ENCODE results near the gene STAT6.
A peak's percentile ranks its signal among the peaks of the same experiment; 100 is the strongest.

STAT6 gene, protein sequence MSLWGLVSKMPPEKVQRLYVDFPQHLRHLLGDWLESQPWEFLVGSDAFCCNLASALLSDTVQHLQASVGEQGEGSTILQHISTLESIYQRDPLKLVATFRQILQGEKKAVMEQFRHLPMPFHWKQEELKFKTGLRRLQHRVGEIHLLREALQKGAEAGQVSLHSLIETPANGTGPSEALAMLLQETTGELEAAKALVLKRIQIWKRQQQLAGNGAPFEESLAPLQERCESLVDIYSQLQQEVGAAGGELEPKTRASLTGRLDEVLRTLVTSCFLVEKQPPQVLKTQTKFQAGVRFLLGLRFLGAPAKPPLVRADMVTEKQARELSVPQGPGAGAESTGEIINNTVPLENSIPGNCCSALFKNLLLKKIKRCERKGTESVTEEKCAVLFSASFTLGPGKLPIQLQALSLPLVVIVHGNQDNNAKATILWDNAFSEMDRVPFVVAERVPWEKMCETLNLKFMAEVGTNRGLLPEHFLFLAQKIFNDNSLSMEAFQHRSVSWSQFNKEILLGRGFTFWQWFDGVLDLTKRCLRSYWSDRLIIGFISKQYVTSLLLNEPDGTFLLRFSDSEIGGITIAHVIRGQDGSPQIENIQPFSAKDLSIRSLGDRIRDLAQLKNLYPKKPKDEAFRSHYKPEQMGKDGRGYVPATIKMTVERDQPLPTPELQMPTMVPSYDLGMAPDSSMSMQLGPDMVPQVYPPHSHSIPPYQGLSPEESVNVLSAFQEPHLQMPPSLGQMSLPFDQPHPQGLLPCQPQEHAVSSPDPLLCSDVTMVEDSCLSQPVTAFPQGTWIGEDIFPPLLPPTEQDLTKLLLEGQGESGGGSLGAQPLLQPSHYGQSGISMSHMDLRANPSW

GRCh38 chr12:57111031-57111734 lies at the start of gene STAT6:
Gene STAT6, minus strand, starts transcription at chr12:57111362. Its CDS starts 3,084 bp downstream, at chr12:57108278.
- DNase-seq: peak; percentile 93

DNA sequence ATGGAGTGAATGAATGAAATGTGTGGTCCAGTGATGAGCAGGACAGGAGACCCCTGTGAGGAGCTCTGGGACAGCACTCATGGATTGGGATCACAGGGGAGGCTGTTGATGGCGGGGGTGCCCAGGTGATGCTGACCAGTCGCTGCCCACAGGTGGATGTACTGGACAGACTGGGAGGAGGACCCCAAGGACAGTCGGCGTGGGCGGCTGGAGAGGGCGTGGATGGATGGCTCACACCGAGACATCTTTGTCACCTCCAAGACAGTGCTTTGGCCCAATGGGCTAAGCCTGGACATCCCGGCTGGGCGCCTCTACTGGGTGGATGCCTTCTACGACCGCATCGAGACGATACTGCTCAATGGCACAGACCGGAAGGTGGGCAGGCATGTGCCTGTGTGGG lies 49.6 kb upstream of the STAT6 start:
- DNase-seq: no peak

- DNase-seq: no peak
These were observed 48.9 kb upstream of the STAT6 start for GRCh38 chr12:57160040-57160439.

DNA sequence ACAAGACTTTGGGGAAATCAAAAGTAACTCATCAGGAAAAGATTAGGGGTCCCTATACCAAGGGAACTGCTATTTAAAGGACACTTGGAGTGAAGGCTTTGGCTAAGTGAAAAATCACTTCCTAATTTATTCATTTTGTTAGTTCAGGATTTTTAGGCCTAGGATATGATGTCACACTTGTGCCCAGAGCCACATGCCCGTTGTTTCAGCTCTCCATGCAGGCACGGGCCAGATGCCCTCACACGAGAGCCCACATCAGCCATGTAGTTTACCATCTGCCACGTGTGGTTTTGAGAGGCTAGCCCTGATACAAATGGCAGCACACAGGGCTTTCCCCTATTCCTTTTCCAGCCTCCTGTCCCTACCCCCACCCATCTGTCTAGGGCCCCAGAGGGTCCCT lies 48.1 kb upstream of the STAT6 start:
- DNase-seq: peak; percentile 60

DNA sequence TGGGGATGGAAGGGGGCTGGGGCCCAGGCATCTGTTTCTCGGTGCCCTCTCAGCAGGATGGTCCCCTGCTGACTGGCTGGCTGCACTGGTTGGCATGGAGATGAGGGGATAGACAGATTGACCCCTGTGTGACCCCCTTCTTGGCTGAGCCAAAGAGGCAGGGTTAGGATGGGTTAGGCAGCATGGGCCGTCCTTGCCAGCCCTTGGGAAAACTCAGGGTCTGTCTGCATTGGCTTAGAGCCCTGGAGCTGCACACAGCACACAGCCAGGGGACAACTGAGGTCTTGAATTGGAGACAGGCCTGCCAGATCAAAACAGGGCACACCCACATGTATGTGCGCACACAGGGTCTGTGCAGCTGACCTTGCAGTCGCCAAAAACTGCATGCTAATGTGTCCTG lies 47.5 kb upstream of the STAT6 start:
- no peak for DNase-seq

- no peak for DNase-seq
These were observed 47.0 kb upstream of the STAT6 start for GRCh38 chr12:57158186-57158585.

DNA sequence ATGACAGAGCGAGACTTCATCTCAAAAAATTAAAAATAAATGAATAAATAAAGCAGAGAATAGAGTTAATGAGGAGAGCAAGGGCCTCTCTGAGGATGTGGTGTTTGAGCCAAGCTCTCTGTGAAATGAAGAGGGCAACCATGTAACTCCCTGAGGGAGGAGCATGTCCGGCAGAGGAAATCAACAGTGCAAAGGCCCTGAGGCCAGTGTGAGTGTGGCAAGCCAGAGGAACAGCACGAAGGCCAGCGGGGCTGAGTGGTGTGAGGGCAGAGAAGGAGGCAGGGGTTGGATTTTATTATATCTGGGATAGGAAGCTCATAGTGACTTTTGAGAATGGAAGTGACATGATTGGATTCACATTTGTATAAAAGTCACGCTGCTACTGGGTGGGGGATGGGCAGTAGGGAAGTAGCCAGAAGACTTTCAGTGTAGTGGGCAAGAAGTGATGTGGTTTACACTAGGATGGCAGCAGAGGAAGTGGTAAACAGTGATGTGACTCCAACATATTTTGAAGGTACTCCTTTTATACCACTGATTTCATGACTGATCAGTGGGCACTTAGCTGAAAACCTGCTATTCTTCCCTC lies 46.5 kb upstream of the STAT6 start:
- peak; percentile 80 for DNase-seq

- no peak for DNase-seq
These were observed 45.7 kb upstream of the STAT6 start for GRCh38 chr12:57156701-57157403.

DNA sequence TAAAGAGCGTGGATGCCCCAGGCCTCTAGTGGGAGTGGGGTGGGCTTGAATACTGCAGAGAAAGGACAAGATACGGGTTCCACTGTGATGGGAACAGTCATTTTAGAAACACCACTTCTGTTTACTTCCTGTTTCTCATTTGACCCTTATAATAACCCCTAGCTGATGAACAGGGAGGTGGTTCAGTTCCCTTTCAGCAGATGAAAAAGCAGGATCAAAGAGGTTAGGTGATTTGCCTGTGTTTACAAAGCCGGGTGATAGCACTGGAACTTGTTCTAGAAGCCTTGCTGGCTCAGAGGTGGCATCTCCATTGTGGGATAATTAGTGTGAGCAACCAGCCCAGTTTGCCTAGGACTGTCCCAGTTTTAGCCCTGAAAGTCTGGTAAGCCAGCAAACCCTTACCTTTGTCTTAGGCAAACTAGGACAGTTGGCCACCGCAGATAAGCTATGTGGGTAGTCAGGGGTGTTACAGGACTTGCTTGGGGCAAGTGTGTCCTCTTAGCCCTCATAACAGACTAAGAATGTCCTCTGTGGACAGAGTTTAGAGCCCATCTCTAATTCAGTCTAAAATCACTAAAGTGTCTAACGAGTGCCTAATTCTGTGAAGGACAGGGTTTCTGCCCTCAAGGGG lies 43.8 kb upstream of the STAT6 start:
- no peak for DNase-seq

DNA sequence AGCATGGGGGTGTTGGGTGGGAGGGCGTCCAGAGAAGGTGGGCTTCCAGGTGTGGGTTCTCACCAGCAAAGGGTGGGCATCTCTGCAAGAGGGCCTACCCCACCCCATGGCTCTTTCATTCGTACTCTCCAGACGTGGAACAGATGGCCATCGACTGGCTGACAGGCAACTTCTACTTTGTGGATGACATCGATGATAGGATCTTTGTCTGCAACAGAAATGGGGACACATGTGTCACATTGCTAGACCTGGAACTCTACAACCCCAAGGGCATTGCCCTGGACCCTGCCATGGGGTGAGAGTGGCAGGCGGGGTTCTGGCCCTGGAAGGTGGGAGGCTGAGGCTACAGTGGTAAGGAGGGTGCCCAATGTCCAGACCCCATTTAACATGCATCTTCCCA lies 42.9 kb upstream of the STAT6 start:
- DNase-seq: no peak

- DNase-seq: no peak
These were observed 42.3 kb upstream of the STAT6 start for GRCh38 chr12:57153415-57153997.

- DNase-seq: peak; percentile 78
These were observed 41.5 kb upstream of the STAT6 start for GRCh38 chr12:57152639-57153038.

- DNase-seq: no peak
These were observed 40.8 kb upstream of the STAT6 start for GRCh38 chr12:57151741-57152630.

DNA sequence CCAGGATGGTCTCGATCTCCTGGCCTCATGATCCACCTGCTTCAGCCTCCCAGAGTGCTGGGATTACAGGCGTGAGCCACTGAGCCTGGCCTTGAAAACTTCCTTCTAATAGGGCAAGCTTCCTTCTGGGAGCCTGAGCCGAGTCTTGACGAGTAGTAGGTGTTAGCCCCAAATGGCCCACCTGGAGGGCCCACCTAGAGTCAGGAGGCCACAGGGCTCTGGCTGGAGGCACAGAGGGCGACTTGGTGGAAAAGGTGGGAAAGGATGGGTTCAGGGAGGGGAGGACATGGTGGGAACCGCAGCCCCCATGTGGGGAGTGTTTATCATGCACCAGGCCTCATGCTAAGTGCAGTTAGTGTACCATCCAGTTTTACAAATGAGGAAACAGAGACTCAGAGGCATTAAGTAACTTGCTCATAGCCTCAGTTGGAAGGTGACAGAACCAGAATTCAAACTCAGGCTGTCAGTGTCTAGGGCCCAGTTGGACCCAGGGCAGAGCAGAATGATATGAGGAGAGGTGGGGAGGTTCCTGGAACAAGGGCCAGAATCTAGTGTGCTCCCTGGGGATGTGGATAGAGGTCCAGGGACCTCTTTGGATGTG lies 39.3 kb upstream of the STAT6 start:
- DNase-seq: no peak

DNA sequence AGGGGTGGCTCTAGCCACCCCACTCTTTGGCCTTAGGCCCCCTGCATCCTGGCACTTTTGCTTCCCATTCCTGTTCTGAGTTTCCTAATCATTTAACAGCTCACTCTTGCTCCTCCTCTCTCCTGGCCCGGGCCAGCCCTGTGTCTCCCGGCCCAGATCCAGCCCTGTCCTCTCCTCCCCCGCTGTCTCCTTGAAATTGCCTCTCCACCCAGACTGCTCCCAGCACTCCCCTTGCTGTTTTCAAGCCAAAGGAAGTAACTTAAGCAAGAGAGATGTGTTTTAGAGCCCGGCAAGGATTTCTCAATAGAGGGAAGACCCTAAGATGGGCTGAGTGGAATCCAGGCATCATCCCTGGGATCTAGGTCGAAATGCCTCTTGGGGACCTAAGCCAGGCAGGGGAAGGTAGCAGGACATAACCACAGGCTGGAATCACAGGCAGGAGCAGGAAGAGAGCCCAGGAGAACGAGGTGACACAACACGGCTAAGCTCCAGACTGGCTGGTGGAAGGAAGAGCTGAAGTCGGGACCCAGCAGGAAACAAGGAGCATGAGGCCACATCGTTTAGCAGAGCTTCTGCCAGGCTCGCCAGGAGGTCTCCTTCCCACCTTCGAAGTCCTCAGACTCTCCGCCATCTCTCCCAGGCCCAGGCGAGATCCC lies 38.2 kb upstream of the STAT6 start:
- DNase-seq: no peak

GRCh38 chr12:57148469-57149244 lies 37.5 kb upstream of the STAT6 start:
- DNase-seq: peak; percentile 71

DNA sequence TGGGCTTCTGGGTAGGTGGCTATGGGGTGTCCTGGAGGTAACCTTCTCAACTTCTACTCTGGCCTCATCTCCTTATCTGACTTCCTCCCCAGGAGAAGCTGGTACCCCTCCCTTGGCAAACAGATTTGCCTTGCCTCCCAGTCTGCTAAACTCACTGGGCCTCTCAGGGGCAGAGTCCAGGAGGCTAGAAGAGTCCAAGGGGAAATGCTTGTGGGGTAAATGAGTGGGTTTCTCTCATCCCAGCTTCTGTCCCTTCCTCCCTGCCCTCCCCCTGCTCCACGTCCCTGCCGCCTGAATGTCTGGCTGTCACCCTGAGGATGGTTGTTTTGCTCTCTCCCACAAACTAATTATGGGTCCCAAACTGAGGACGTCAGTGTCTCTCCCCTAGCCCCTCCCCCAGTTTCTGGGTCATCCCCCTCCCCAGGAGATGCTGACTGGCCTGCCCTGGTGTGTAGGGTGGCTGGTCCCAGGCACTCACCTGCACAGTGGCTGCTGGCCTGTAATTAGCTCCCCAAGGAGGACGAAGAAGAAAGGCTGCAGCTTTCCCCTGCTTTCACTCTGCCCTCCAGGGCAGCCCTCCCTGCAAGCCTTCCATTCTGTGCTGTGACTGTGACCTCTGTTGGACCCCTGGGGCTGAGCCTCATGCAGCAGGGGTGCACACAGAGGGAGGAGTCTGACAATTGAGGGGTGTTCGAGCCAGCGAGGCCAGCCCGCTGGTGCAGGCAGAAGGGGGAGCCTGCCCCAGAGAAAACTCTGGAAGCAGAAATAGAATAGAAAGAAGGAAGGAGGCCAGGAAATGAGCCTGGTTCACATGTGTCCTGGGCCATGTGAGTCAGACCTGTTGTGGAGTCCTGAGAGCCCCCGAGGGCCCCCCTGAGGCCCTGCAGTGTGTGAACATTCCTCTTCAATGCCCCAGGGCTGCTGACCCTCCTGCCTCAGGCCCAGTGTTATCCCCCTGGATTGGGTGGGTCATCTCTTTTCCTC lies 36.1 kb upstream of the STAT6 start, which contains the start of gene LRP1-AS:
LRP1-AS (minus strand) TSS at position 659 of the 984 bp plus-strand sequence.
- DNase-seq: no peak

Data from suppressor macrophage treated with lipopolysaccharide for 4 hours (primary cell).